ENCODE results near the gene SCOC.

The SCOC gene

GRCh38 chr4:140332734-140333133 lies 40.7 kb upstream of the SCOC start:
- DNase-seq (ENCODE audit: extremely low spot score): no peak
- TF ChIP-seq L3MBTL2 (conservative IDR thresholded peaks at IDR 0.05) (no peak), FOXK2 (IDR thresholded peaks at IDR 0.05) (no peak), HDGF (IDR thresholded peaks at IDR 0.05; ENCODE audit: borderline replicate concordance) (no peak), CTBP1 (IDR thresholded peaks at IDR 0.05; ENCODE audit: borderline replicate concordance) (no peak), FOXA1 (IDR thresholded peaks at IDR 0.05) (no peak), ELF4 (IDR thresholded peaks at IDR 0.05) (no peak), FOXM1 (IDR thresholded peaks at IDR 0.05; ENCODE audit: borderline replicate concordance) (no peak), TARDBP (IDR thresholded peaks at IDR 0.05) (no peak), NFRKB (IDR thresholded peaks at IDR 0.05) (no peak), SP1 (IDR thresholded peaks at IDR 0.05) (no peak), BHLHE40 (IDR thresholded peaks at IDR 0.05; ENCODE audit: borderline replicate concordance) (no peak), SUZ12 (IDR thresholded peaks at IDR 0.05) (no peak), PKNOX1 (IDR thresholded peaks at IDR 0.05) (no peak), ARNT (IDR thresholded peaks at IDR 0.05) (no peak), ZNF384 (IDR thresholded peaks at IDR 0.05) (no peak), LEF1 (IDR thresholded peaks at IDR 0.05; ENCODE audit: borderline replicate concordance) (no peak)
- POLR2A ChIA-PET: no interaction called here
- CTCF ChIA-PET: no interaction called here

- CTCF ChIA-PET: no interaction called here
- POLR2A ChIA-PET: no interaction called here
- no peak for DNase-seq (ENCODE audit: extremely low spot score)
- no peak for TF ChIP-seq BHLHE40 (IDR thresholded peaks at IDR 0.05; ENCODE audit: borderline replicate concordance)
- TF ChIP-seq NFRKB (IDR thresholded peaks at IDR 0.05): no peak
- TF ChIP-seq ELF4 (IDR thresholded peaks at IDR 0.05): no peak
- no peak for TF ChIP-seq LEF1 (IDR thresholded peaks at IDR 0.05; ENCODE audit: borderline replicate concordance)
- TF ChIP-seq L3MBTL2 (conservative IDR thresholded peaks at IDR 0.05): no peak
- TF ChIP-seq CTBP1 (IDR thresholded peaks at IDR 0.05; ENCODE audit: borderline replicate concordance): no peak
- no peak for TF ChIP-seq TARDBP (IDR thresholded peaks at IDR 0.05)
- no peak for TF ChIP-seq SP1 (IDR thresholded peaks at IDR 0.05)
- no peak for TF ChIP-seq FOXA1 (IDR thresholded peaks at IDR 0.05)
- TF ChIP-seq ARNT (IDR thresholded peaks at IDR 0.05): no peak
- no peak for TF ChIP-seq ZNF384 (IDR thresholded peaks at IDR 0.05)
- TF ChIP-seq SUZ12 (IDR thresholded peaks at IDR 0.05): no peak
- no peak for TF ChIP-seq FOXM1 (IDR thresholded peaks at IDR 0.05; ENCODE audit: borderline replicate concordance)
- no peak for TF ChIP-seq HDGF (IDR thresholded peaks at IDR 0.05; ENCODE audit: borderline replicate concordance)
- TF ChIP-seq FOXK2 (IDR thresholded peaks at IDR 0.05): no peak
- TF ChIP-seq PKNOX1 (IDR thresholded peaks at IDR 0.05): no peak
Measured at GRCh38 chr4:140333523-140333922, 39.9 kb upstream of the SCOC start.

- DNase-seq (ENCODE audit: extremely low spot score): no peak
- CTCF ChIA-PET: no interaction called here
- POLR2A ChIA-PET: no interaction called here
Measured at GRCh38 chr4:140335076-140335475, 38.4 kb upstream of the SCOC start.

GRCh38 chr4:140336730-140337129 lies 36.7 kb upstream of the SCOC start:
- CTCF ChIA-PET: no interaction called here
- POLR2A ChIA-PET: no interaction called here
- no peak for TF ChIP-seq SUZ12 (IDR thresholded peaks at IDR 0.05)
- TF ChIP-seq LEF1 (IDR thresholded peaks at IDR 0.05; ENCODE audit: borderline replicate concordance): no peak
- TF ChIP-seq FOXM1 (IDR thresholded peaks at IDR 0.05; ENCODE audit: borderline replicate concordance): no peak
- TF ChIP-seq NFRKB (IDR thresholded peaks at IDR 0.05): no peak
- TF ChIP-seq L3MBTL2 (conservative IDR thresholded peaks at IDR 0.05): no peak
- no peak for TF ChIP-seq ZNF384 (IDR thresholded peaks at IDR 0.05)
- no peak for TF ChIP-seq HDGF (IDR thresholded peaks at IDR 0.05; ENCODE audit: borderline replicate concordance)
- no peak for TF ChIP-seq BHLHE40 (IDR thresholded peaks at IDR 0.05; ENCODE audit: borderline replicate concordance)
- TF ChIP-seq CTBP1 (IDR thresholded peaks at IDR 0.05; ENCODE audit: borderline replicate concordance): no peak
- no peak for TF ChIP-seq FOXK2 (IDR thresholded peaks at IDR 0.05)
- no peak for TF ChIP-seq SP1 (IDR thresholded peaks at IDR 0.05)
- TF ChIP-seq FOXA1 (IDR thresholded peaks at IDR 0.05): no peak
- no peak for TF ChIP-seq ARNT (IDR thresholded peaks at IDR 0.05)
- no peak for TF ChIP-seq ELF4 (IDR thresholded peaks at IDR 0.05)
- no peak for TF ChIP-seq PKNOX1 (IDR thresholded peaks at IDR 0.05)
- TF ChIP-seq TARDBP (IDR thresholded peaks at IDR 0.05): no peak
- no peak for DNase-seq (ENCODE audit: extremely low spot score)

More at GRCh38 chr4:140335076-140335475, 38.4 kb upstream of the SCOC start:
- TF ChIP-seq CTBP1 (IDR thresholded peaks at IDR 0.05; ENCODE audit: borderline replicate concordance) (no peak), HDGF (IDR thresholded peaks at IDR 0.05; ENCODE audit: borderline replicate concordance) (no peak), ZNF384 (IDR thresholded peaks at IDR 0.05) (no peak)

- TF ChIP-seq BHLHE40 (IDR thresholded peaks at IDR 0.05; ENCODE audit: borderline replicate concordance) (no peak), SP1 (IDR thresholded peaks at IDR 0.05) (no peak), TARDBP (IDR thresholded peaks at IDR 0.05) (no peak), L3MBTL2 (conservative IDR thresholded peaks at IDR 0.05) (no peak), FOXM1 (IDR thresholded peaks at IDR 0.05; ENCODE audit: borderline replicate concordance) (no peak), CTBP1 (IDR thresholded peaks at IDR 0.05; ENCODE audit: borderline replicate concordance) (no peak), ZNF384 (IDR thresholded peaks at IDR 0.05) (no peak), PKNOX1 (IDR thresholded peaks at IDR 0.05) (no peak), ELF4 (IDR thresholded peaks at IDR 0.05) (no peak), SUZ12 (IDR thresholded peaks at IDR 0.05) (no peak), LEF1 (IDR thresholded peaks at IDR 0.05; ENCODE audit: borderline replicate concordance) (no peak), NFRKB (IDR thresholded peaks at IDR 0.05) (no peak), FOXA1 (IDR thresholded peaks at IDR 0.05) (no peak), ARNT (IDR thresholded peaks at IDR 0.05) (no peak), HDGF (IDR thresholded peaks at IDR 0.05; ENCODE audit: borderline replicate concordance) (no peak)
- CTCF ChIA-PET: interaction anchor here (0.9 to 2.8 kb wide), 4 partner anchors 12 to 18 kb away, joined by 5 to 10 read pairs (median 7); no protein-coding TSS in a partner anchor
- no peak for DNase-seq (ENCODE audit: extremely low spot score)
- POLR2A ChIA-PET: no interaction called here
Measured at GRCh38 chr4:140342620-140343019, 30.8 kb upstream of the SCOC start.
